Measurements from ENCODE around the gene P2RX7. TPM values are rescaled to one million over a fixed set of nuclear protein-coding genes. Genes with fewer than 3 reads are reported as not detected.

The P2RX7 gene
- total and polyA plus RNA-seq, 8 donors: 1.5 to 25.6 (median 2.1) TPM

- no peak overlapping the region for H3K27ac ChIP-seq
These were observed 104.1 kb downstream of the P2RX7 start for GRCh38 chr12:121236776-121237175.

GRCh38 chr12:121237415-121237814 lies 104.7 kb downstream of the P2RX7 start:
- no peaks in the 10 kb centered on the region for H3K27me3 ChIP-seq
- peaks cover 0 to 78% of the 10 kb centered on the region in 2 donors for H3K36me3 ChIP-seq
- peak in 1 of 4 donors; percentile 34 for DNase-seq
- no peak overlapping the region for H3K4me3 ChIP-seq
- peaks cover 2 to 44% of the 10 kb centered on the region in 2 donors for H3K4me1 ChIP-seq
- no peak overlapping the region for H3K27ac ChIP-seq
- no peaks in the 10 kb centered on the region for H3K9me3 ChIP-seq
- no peak for TF ChIP-seq CTCF (IDR thresholded peaks at IDR 0.05)
- intact Hi-C loops (cut with DNase I): no loop called here
- peak; percentile 17 for ATAC-seq

More at GRCh38 chr12:121236776-121237175, 104.1 kb downstream of the P2RX7 start:
- Histone ChIP-seq H3K9me3 (no peaks in the 10 kb centered on the region), H3K36me3 (peaks cover 0 to 78% of the 10 kb centered on the region in 2 donors), H3K27me3 (no peaks in the 10 kb centered on the region), H3K4me1 (peaks cover 2 to 44% of the 10 kb centered on the region in 2 donors), H3K4me3 (no peak overlapping the region)
- DNase-seq: peak in 1 of 4 donors; percentile 8
- no peak for ATAC-seq
- intact Hi-C loops (cut with DNase I): no loop called here
- no peak for TF ChIP-seq CTCF (IDR thresholded peaks at IDR 0.05)

Other genes with a start within 250 kb of the P2RX7 start
- 10 to 100 TPM; 44.5 to 46.5 TPM for gene SPPL3, start 228.5 kb upstream of the P2RX7 start, total RNA-seq
- 10 to 100 TPM; 63.5 to 76.2 (median 69.9) TPM for gene SPPL3, start 228.5 kb upstream of the P2RX7 start, polyA plus RNA-seq (ENCODE audit: insufficient read length in 6 of 6)
- gene HNF1A, start 154.3 kb upstream of the P2RX7 start, total RNA-seq: under 1 TPM in 1 of 2 donors, not detected in 1; 0.10 TPM
- gene HNF1A, start 154.3 kb upstream of the P2RX7 start, polyA plus RNA-seq (ENCODE audit: insufficient read length in 6 of 6): 1 to 10 TPM; 2.1 to 3.6 (median 2.7) TPM
- 10 to 100 TPM; 11.9 to 15.7 TPM for gene C12orf43, start 116.4 kb upstream of the P2RX7 start, total RNA-seq
- 10 to 100 TPM; 15.8 to 20.6 (median 17.5) TPM for gene C12orf43, start 116.4 kb upstream of the P2RX7 start, polyA plus RNA-seq (ENCODE audit: insufficient read length in 6 of 6)
- gene OASL, start 93.6 kb upstream of the P2RX7 start, total RNA-seq: 10 to 100 TPM in 1 of 2 donors, 1 to 10 TPM in 1; 4.8 to 11.9 TPM
- under 1 TPM in 5 of 6 donors, not detected in 1; 0.06 to 0.41 (median 0.23) TPM for gene OASL, start 93.6 kb upstream of the P2RX7 start, polyA plus RNA-seq (ENCODE audit: insufficient read length in 6 of 6)
- gene P2RX4, start 77.3 kb downstream of the P2RX7 start, total RNA-seq: 10 to 100 TPM; 57.1 to 75.1 TPM
- 10 to 100 TPM; 29.2 to 33.1 (median 30.4) TPM for gene P2RX4, start 77.3 kb downstream of the P2RX7 start, polyA plus RNA-seq (ENCODE audit: insufficient read length in 6 of 6)
- 10 to 100 TPM; 37.8 to 47.8 TPM for gene CAMKK2, start 163.8 kb downstream of the P2RX7 start, total RNA-seq
- 10 to 100 TPM; 36.4 to 45.6 (median 44.4) TPM for gene CAMKK2, start 163.8 kb downstream of the P2RX7 start, polyA plus RNA-seq (ENCODE audit: insufficient read length in 6 of 6)
- 100 to 1,000 TPM in 1 of 2 donors, 10 to 100 TPM in 1; 84.8 to 108 TPM for gene ANAPC5, start 219.5 kb downstream of the P2RX7 start, total RNA-seq
- gene ANAPC5, start 219.5 kb downstream of the P2RX7 start, polyA plus RNA-seq (ENCODE audit: insufficient read length in 6 of 6): 100 to 1,000 TPM; 143 to 206 (median 181) TPM

Data from left lung (tissue), 10 donors.